T-helper 2 cell treated with Interferon-gamma antibody and Interleukin-4, amounts not matched to agents 100 ng/mL and 5 ng/mL, for 36 hours (primary cell): Measurements from ENCODE around the gene RNF38. TPM values are rescaled to one million over a fixed set of nuclear protein-coding genes. Genes with fewer than 3 reads are reported as not detected.
"Not testable (repeated sequence)": the region's sequence is repeated elsewhere in the genome, so short reads cannot be mapped to it uniquely, and the experiment has no call there.

Experiments used
- intact Hi-C: fragments of 100-400 bp; cut with micrococcal nuclease; formaldehyde crosslinking; loops from one replicate; pipeline ENCODE4 v1.15.1; 2023
- total RNA-seq: library from RNA; stranded (reverse); gene quantifications from 2 replicates; pipeline ENCODE4 v1.2.3, GENCODE V29; 2022

Gene RNF38
- 39.3 and 41.8 TPM in 2 replicates for total RNA-seq

GRCh38 chr9:36399980-36400331 is at the start of gene RNF38:
TSS of gene RNF38 (minus strand) at chr9:36400269. CDS start at chr9:36400108, 161 bp downstream.
- intact Hi-C loops: loop anchor here (1.0 to 5.0 kb wide), 6 partner anchors 72 to 1087 kb away; partner anchors contain the start of genes CLTA, MELK and POLR1E

- intact Hi-C loops: not testable (repeated sequence)
These were observed 48.5 kb upstream of the RNF38 start for GRCh38 chr9:36448555-36448954.

GRCh38 chr9:36448017-36448416 is 47.9 kb upstream of the RNF38 start:
- intact Hi-C loops: no loop called here

GRCh38 chr9:36446678-36447077 is 46.6 kb upstream of the RNF38 start:
- intact Hi-C loops: not testable (repeated sequence)

GRCh38 chr9:36445800-36446361 is 45.8 kb upstream of the RNF38 start:
- intact Hi-C loops: no loop called here

GRCh38 chr9:36444203-36444602 is 44.1 kb upstream of the RNF38 start:
- intact Hi-C loops: no loop called here

GRCh38 chr9:36443581-36443980 is 43.5 kb upstream of the RNF38 start:
- intact Hi-C loops: no loop called here

GRCh38 chr9:36442710-36443109 is 42.6 kb upstream of the RNF38 start:
- intact Hi-C loops: no loop called here

- intact Hi-C loops: no loop called here
These were observed 41.9 kb upstream of the RNF38 start for GRCh38 chr9:36441966-36442365.

GRCh38 chr9:36438536-36439236 is 38.6 kb upstream of the RNF38 start:
- intact Hi-C loops: no loop called here

- intact Hi-C loops: no loop called here
These were observed 37.7 kb upstream of the RNF38 start for GRCh38 chr9:36437790-36438189.

GRCh38 chr9:36436909-36437308 is 36.8 kb upstream of the RNF38 start:
- intact Hi-C loops: no loop called here

- intact Hi-C loops: no loop called here
These were observed 33.3 kb upstream of the RNF38 start for GRCh38 chr9:36433386-36433785.

- intact Hi-C loops: no loop called here
These were observed 31.0 kb upstream of the RNF38 start for GRCh38 chr9:36431078-36431477.

GRCh38 chr9:36426945-36427344 is 26.9 kb upstream of the RNF38 start:
- intact Hi-C loops: no loop called here

- intact Hi-C loops: no loop called here
These were observed 26.3 kb upstream of the RNF38 start for GRCh38 chr9:36426348-36426747.

GRCh38 chr9:36424289-36425055 is 24.4 kb upstream of the RNF38 start:
- intact Hi-C loops: no loop called here

GRCh38 chr9:36423206-36423605 is 23.1 kb upstream of the RNF38 start:
- intact Hi-C loops: no loop called here

- intact Hi-C loops: no loop called here
These were observed 16.8 kb upstream of the RNF38 start for GRCh38 chr9:36416890-36417289.

- intact Hi-C loops: no loop called here
These were observed 15.9 kb upstream of the RNF38 start for GRCh38 chr9:36415822-36416525.

GRCh38 chr9:36411410-36411809 is 11.3 kb upstream of the RNF38 start:
- intact Hi-C loops: not testable (repeated sequence)

GRCh38 chr9:36409076-36409475 is 9.0 kb upstream of the RNF38 start:
- intact Hi-C loops: not testable (repeated sequence)
